ENCODE results near the gene LRRC36. TPM values are rescaled to one million over a fixed set of nuclear protein-coding genes. Genes with fewer than 3 reads are reported as not detected.

LRRC36 gene
- total and polyA plus RNA-seq, 10 of the 15 experiments (the other 5 are each of a cell fraction or from before 2014, with no cell fraction given), result 0.45 to 2.0 (median 0.75) TPM; not detected in 1

- TF ChIP-seq BCL11A (IDR thresholded peaks at IDR 0.05; ENCODE audit: low read depth, low read length), result no peak
- no peak for TF ChIP-seq ASH2L (IDR thresholded peaks at IDR 0.05; ENCODE audit: borderline replicate concordance, low read depth)
These were observed 6.7 kb downstream of the LRRC36 start (continued) for GRCh38 chr16:67333315-67333714.

GRCh38 chr16:67336116-67336515, 9.5 kb downstream of the LRRC36 start:
- BruUV-seq (replicated peaks), result no TSS peak
- intact Hi-C loops (cut with micrococcal nuclease; ENCODE audit: unreplicated experiment), result no loop called here
- CTCF ChIA-PET, result no interaction called here

More at GRCh38 chr16:67336116-67336515, 9.5 kb downstream of the LRRC36 start:
- FAIRE-seq (no peak), ATAC-seq (no peak), DNase-seq (ENCODE audit: low read depth, low spot score) (no peak)
- Histone ChIP-seq H3K79me2 (ENCODE audit: control insufficient read depth, insufficient read depth, low read length) (no peaks in the 10 kb centered on the region), H3K9me3 (replicated peaks; ENCODE audit: control insufficient read depth, insufficient read depth, low read length) (no peaks in the 10 kb centered on the region; the same call in 1 of the 3 replicates), H3K4me1 (ENCODE audit: control insufficient read depth, insufficient read depth, low read length) (no peaks in the 10 kb centered on the region), H3K36me3 (ENCODE audit: control insufficient read depth in 2 of 2, insufficient read depth in 2 of 2, low read length in 1 of 2) (no peaks in the 10 kb centered on the region), H3K4me3 (no peak overlapping the region), H3K27ac (ENCODE audit: control insufficient read depth, insufficient read depth) (no peak overlapping the region), H3K4me2 (ENCODE audit: control insufficient read depth, insufficient read depth) (no peak overlapping the region), H2AFZ (ENCODE audit: control insufficient read depth, low read depth, low read length) (no peak overlapping the region), H3K27me3 (replicated peaks in 1 of 2; ENCODE audit: control insufficient read depth in 2 of 2, insufficient read depth in 2 of 2, low read length in 1 of 2) (no peaks in the 10 kb centered on the region), H3K9ac (ENCODE audit: control insufficient read depth, insufficient read depth, low read length) (no peak overlapping the region), H4K20me1 (ENCODE audit: control insufficient read depth, insufficient read depth) (no peaks in the 10 kb centered on the region)
- ChIA-PET POLR2A (no interaction called here), SMC1A (ENCODE audit: uncharacterized antibody, unreplicated experiment) (no interaction called here), RAD21 (ENCODE audit: unreplicated experiment) (interaction anchor here (1.5 kb wide), 1 partner anchor 75 kb away, joined by 3 read pairs; no protein-coding TSS in a partner anchor)
- no peak for TF ChIP-seq PKNOX1 (IDR thresholded peaks at IDR 0.05)
- TF ChIP-seq SPI1 (IDR thresholded peaks at IDR 0.05; ENCODE audit: borderline replicate concordance, insufficient read depth, low read depth, low read length), result no peak
- TF ChIP-seq MTA3 (IDR thresholded peaks at IDR 0.05; ENCODE audit: borderline replicate concordance, low read length), result no peak
- in situ Hi-C loops (cut with MboI), result no loop called here
- WGBS (ENCODE audit: insufficient coverage, insufficient replicate concordance, low lambda C conversion rate, missing lambda C conversion rate), result 27% methylated on average over 1 of the region's 1 CpG
